GM12892 (cell line): Measurements from ENCODE around the gene MRGPRX4.
A peak's percentile ranks its signal among the peaks of the same experiment; 100 is the strongest.

Experiments used
- DNase-seq: peaks from one replicate; pipeline ENCODE4 v3.0.0; 2011; ENCODE audit not compliant: insufficient read length
- FAIRE-seq: peaks from 2 replicates; lab custom pipeline; 2011; peaks lifted over from hg19 to GRCh38; lab: Jason Lieb, UNC
- POLR2A ChIP-seq: IDR thresholded peaks from 2 replicates; pipeline ENCODE4 v1.6.1; 2011; ENCODE audit warnings: low read depth, low read length, control low read depth
- POLR2AphosphoS5 ChIP-seq: IDR thresholded peaks from 2 replicates; pipeline ENCODE4 v1.6.1; 2011; ENCODE audit warnings: low read depth, low read length, control low read depth
- TAF1 ChIP-seq: IDR thresholded peaks from 2 replicates; pipeline ENCODE4 v1.6.1; 2011; ENCODE audit warnings: low read depth, mild to moderate bottlenecking, control low read depth, low read length, borderline replicate concordance

Gene MRGPRX4

DNA sequence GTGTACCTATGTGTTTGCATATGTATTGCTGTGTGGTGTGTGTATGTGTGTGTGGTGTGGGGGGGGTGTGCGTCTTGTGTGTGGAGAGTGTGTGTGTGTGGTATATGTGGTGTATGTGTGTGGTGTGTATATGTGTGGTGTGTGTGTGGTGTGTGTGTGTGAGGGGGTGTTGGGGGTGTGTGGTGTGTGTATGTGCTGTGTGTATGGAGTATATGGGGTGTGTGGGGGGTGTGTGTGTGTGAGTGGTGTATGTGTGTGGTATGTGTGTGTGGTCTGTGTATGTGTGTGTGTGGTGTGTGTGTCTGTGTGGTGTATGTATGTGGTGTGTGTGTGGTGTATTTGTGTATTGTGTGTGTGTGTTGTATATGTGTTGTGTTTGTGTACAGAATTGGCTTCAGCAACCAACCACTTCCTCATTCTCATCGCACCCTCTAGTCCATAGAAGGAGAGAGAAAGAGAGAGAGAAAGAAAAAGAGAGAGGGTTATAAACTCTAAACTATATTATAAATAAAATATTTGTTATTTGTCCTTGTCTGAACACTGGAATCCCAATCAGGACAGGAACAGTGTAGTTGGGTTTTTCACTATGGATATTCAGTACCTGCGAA lies 50.3 kb downstream of the MRGPRX4 start:
- FAIRE-seq (peak; percentile 94), DNase-seq (no peak)
- TF ChIP-seq POLR2AphosphoS5 (no peak), POLR2A (no peak), TAF1 (no peak)
